DND-41 (cell line): ENCODE measurements around the gene FRYL.
"Not testable (repeated sequence)": the region's sequence is repeated elsewhere in the genome, so short reads cannot be mapped to it uniquely, and the experiment has no call there.

Experiments used
- ATAC-seq: fragments of 200-7000 bp; cut with Tn5 transposase; 3 replicates; pipeline ENCODE4 v1.9.1; 2021; ENCODE audit warnings: low read depth; ENCODE audit not compliant: insufficient read depth
- DNase-seq: peaks from one replicate; pipeline ENCODE4 v3.0.0-alpha.2; 2020
- H2AFZ ChIP-seq: 2 replicates; pipeline ENCODE4 v1.6.0; 2012; ENCODE audit warnings: low read depth, low read length
- H3K27ac ChIP-seq: 2 replicates; pipeline ENCODE4 v1.5.1; 2012; ENCODE audit warnings: low read length, inconsistent platforms
- H3K27me3 ChIP-seq: fragments of 200-600 bp; sonication (generic); 2 replicates; pipeline ENCODE4 v1.6.0; 2012; ENCODE audit warnings: low read length, mild to moderate bottlenecking, inconsistent platforms; ENCODE audit not compliant: insufficient read depth, poor library complexity
- H3K36me3 ChIP-seq: 2 replicates; pipeline ENCODE4 v1.5.1; 2012; ENCODE audit warnings: low read length, inconsistent platforms; ENCODE audit not compliant: insufficient read depth
- H3K4me1 ChIP-seq: 2 replicates; pipeline ENCODE4 v1.5.1; 2012; ENCODE audit warnings: mild to moderate bottlenecking, low read length; ENCODE audit not compliant: insufficient read depth
- H3K4me2 ChIP-seq: 2 replicates; pipeline ENCODE4 v1.6.0; 2012; ENCODE audit warnings: mild to moderate bottlenecking, moderate library complexity, low read length, inconsistent platforms; ENCODE audit not compliant: insufficient read depth
- H3K4me3 ChIP-seq, 2 experiments: fragments of 200-600 bp in 1 of 2; shearing (Covaris generic) in 1 of 2; 2 replicates each; pipeline ENCODE4 v1.5.1; 2012 to 2016; ENCODE audit warnings: inconsistent platforms in 2 of 2, low read length in 2 of 2, mild to moderate bottlenecking in 2 of 2, low read depth in 1 of 2, moderate library complexity in 1 of 2
- H3K79me2 ChIP-seq: 2 replicates; pipeline ENCODE4 v1.6.0; 2012; ENCODE audit warnings: low read length, inconsistent platforms; ENCODE audit not compliant: insufficient read depth
- H3K9ac ChIP-seq: 2 replicates; pipeline ENCODE4 v1.6.0; 2012; ENCODE audit warnings: low read depth, mild to moderate bottlenecking, inconsistent platforms, low read length, moderate library complexity
- H3K9me3 ChIP-seq: 2 replicates; pipeline ENCODE4 v1.5.1; 2012; ENCODE audit warnings: low read length, moderate library complexity, mild to moderate bottlenecking, inconsistent platforms; ENCODE audit not compliant: insufficient read depth, severe bottlenecking
- H4K20me1 ChIP-seq: 2 replicates; pipeline ENCODE4 v1.6.0; 2012; ENCODE audit warnings: low read length; ENCODE audit not compliant: insufficient read depth
- CTCF ChIP-seq: IDR thresholded peaks from 2 replicates; pipeline ENCODE4 v1.5.1; 2012; ENCODE audit warnings: borderline replicate concordance, low read length, moderate library complexity, mild to moderate bottlenecking; ENCODE audit not compliant: poor library complexity, severe bottlenecking; ENCODE audit errors: extremely low read depth
- EZH2 ChIP-seq: IDR thresholded peaks from 3 replicates; pipeline ENCODE4 v1.6.1; 2012; ENCODE audit warnings: borderline replicate concordance, low read depth, mild to moderate bottlenecking, moderate library complexity, low read length, inconsistent platforms; ENCODE audit not compliant: severe bottlenecking

Gene FRYL

GRCh38 chr4:48738856-48739255 lies 41.2 kb downstream of the FRYL start:
- Histone ChIP-seq H3K4me2 (no peak overlapping the region), H3K36me3 (no peaks in the 10 kb centered on the region), H3K4me1 (peaks cover 31% of the 10 kb centered on the region), H4K20me1 (peaks cover 57% of the 10 kb centered on the region), H3K4me3 (no peak overlapping the region), H3K27me3 (no peaks in the 10 kb centered on the region), H3K9me3 (no peaks in the 10 kb centered on the region), H3K79me2 (peaks cover 88% of the 10 kb centered on the region), H2AFZ (no peak overlapping the region), H3K27ac (no peak overlapping the region), H3K9ac (no peak overlapping the region)
- ATAC-seq, result no peak
- TF ChIP-seq CTCF (no peak), EZH2 (no peak)
- no peak for DNase-seq

- H3K79me2 ChIP-seq, result peaks cover 98% of the 10 kb centered on the region
- H3K36me3 ChIP-seq, H3K9me3 ChIP-seq, H3K9ac ChIP-seq, H3K4me2 ChIP-seq, H3K4me1 ChIP-seq, H2AFZ ChIP-seq, H3K4me3 ChIP-seq, H3K27me3 ChIP-seq, H3K27ac ChIP-seq: not testable (repeated sequence)
- DNase-seq (peak; percentile 23), ATAC-seq (peak; percentile 52; the same call in 2 of the 3 replicates)
- peaks cover 63% of the 10 kb centered on the region for H4K20me1 ChIP-seq
Measured at GRCh38 chr4:48728906-48729496, 51.1 kb downstream of the FRYL start.

GRCh38 chr4:48727666-48728459 lies 52.2 kb downstream of the FRYL start:
- H3K4me2 ChIP-seq, result no peak overlapping the region
- no peak overlapping the region for H3K9ac ChIP-seq
- peaks cover 98% of the 10 kb centered on the region for H3K79me2 ChIP-seq
- H3K27me3 ChIP-seq, result no peaks in the 10 kb centered on the region
- H3K36me3 ChIP-seq, result peaks cover 3% of the 10 kb centered on the region; the same call in 1 of the 2 replicates
- no peak for DNase-seq
- no peaks in the 10 kb centered on the region for H3K9me3 ChIP-seq
- H3K4me1 ChIP-seq, result peaks cover 16% of the 10 kb centered on the region
- TF ChIP-seq CTCF, result no peak
- no peak for TF ChIP-seq EZH2
- peak; percentile 76 for ATAC-seq
- peaks cover 66% of the 10 kb centered on the region for H4K20me1 ChIP-seq
- H2AFZ ChIP-seq, result no peak overlapping the region
- no peak overlapping the region for H3K4me3 ChIP-seq
- H3K27ac ChIP-seq, result no peak overlapping the region

GRCh38 chr4:48725414-48725813 lies 54.7 kb downstream of the FRYL start:
- ATAC-seq, result no peak
- no peak overlapping the region for H2AFZ ChIP-seq
- no peak for DNase-seq
- H3K4me3 ChIP-seq, result no peak overlapping the region
- H3K4me1 ChIP-seq, result peaks cover 22% of the 10 kb centered on the region
- no peak overlapping the region for H3K9ac ChIP-seq
- peaks cover 69% of the 10 kb centered on the region for H4K20me1 ChIP-seq
- H3K27ac ChIP-seq, result no peak overlapping the region
- TF ChIP-seq CTCF (no peak), EZH2 (no peak)
- H3K79me2 ChIP-seq, result peaks cover 100% of the 10 kb centered on the region
- no peaks in the 10 kb centered on the region for H3K9me3 ChIP-seq
- no peak overlapping the region for H3K4me2 ChIP-seq
- H3K27me3 ChIP-seq, result no peaks in the 10 kb centered on the region
- H3K36me3 ChIP-seq, result peaks cover 3% of the 10 kb centered on the region; the same call in 1 of the 2 replicates
